Body of pancreas (tissue), 4 donors: Measurements from ENCODE around the gene DIAPH3. TPM values are rescaled to one million over a fixed set of nuclear protein-coding genes. Genes with fewer than 3 reads are reported as not detected.

Experiments used
- ATAC-seq: fragments of 150-250 bp; one replicate; pipeline ENCODE4 v1.9.1; 2016
- DNase-seq, 4 donors: peaks; one replicate each; pipeline ENCODE4 v3.0.0-alpha.2; 2019
- H3K27ac ChIP-seq, 4 donors: fragments of 200-600 bp; sonication (generic); 1 replicate in 3 of 4; 2 replicates in 1 of 4; pipeline versions ENCODE4 v1.5.1 to v1.6.1; 2016 to 2019; ENCODE audit warnings: mild to moderate bottlenecking in 1 of 4, mixed read lengths in 1 of 4, moderate library complexity in 1 of 4
- H3K27me3 ChIP-seq, 2 donors: fragments of 200-600 bp; sonication (generic); one replicate each; pipeline ENCODE4 v1.6.0; 2016; ENCODE audit warnings: mild to moderate bottlenecking in 1 of 2
- H3K36me3 ChIP-seq, 2 donors: fragments of 200-600 bp; sonication (generic); replicated peaks in 1 of 2; 2 replicates each; pipeline ENCODE4 v1.5.1; 2016; ENCODE audit warnings: low read depth in 2 of 2; ENCODE audit not compliant: insufficient read depth in 1 of 2
- H3K4me1 ChIP-seq: fragments of 200-600 bp; sonication (generic); one replicate; pipeline ENCODE4 v1.6.0; 2016
- H3K4me3 ChIP-seq, 2 donors: fragments of 200-600 bp; sonication (generic); 1 replicate in 1 of 2; 2 replicates in 1 of 2; pipeline ENCODE4 v1.5.1; 2016 to 2019
- H3K9me3 ChIP-seq, 3 donors: fragments of 200-600 bp; sonication (generic); 1 replicate in 2 of 3; 2 replicates in 1 of 3; pipeline ENCODE4 v1.5.1; 2016
- CTCF ChIP-seq, 7 experiments: fragments of 450-650 bp in 4 of 7; fragments of 200-600 bp in 3 of 7; sonication (generic) in 3 of 7; IDR thresholded peaks; one replicate each; pipeline ENCODE4 v1.5.1; 2016 to 2019; ENCODE audit warnings: antibody characterized with exemption in 7 of 7
- POLR2A ChIP-seq, 3 donors: fragments of 450-650 bp; IDR thresholded peaks; one replicate each; pipeline ENCODE4 v1.6.1; 2016; ENCODE audit warnings: antibody characterized with exemption in 3 of 3, mild to moderate bottlenecking in 2 of 3
- WGBS, 2 donors: methylation state at CpG; one replicate each; pipeline ENCODE4 v1.1.5; 2017; 5-methylcytosine and 5-hydroxymethylcytosine counted together
- intact Hi-C: fragments of 100-400 bp; cut with DNase I; formaldehyde crosslinking; loops from one replicate; pipeline ENCODE4 v1.15.1; 2023
- total RNA-seq, 2 donors: library from RNA; depleted of rRNA; stranded (reverse); fragments of >200 nt; gene quantifications; one replicate each; pipeline ENCODE4 v1.1.0, GENCODE V29; 2016

Gene DIAPH3
- total RNA-seq, 2 donors from 2014 or later, result 0.33 to 0.78 TPM

- no peaks in the 10 kb centered on the region for H3K9me3 ChIP-seq
- no peak overlapping the region for H3K27ac ChIP-seq
- WGBS, 2 donors, result 97 to 99% methylated on average over 2 of the region's 2 CpGs
- intact Hi-C loops, result no loop called here
- H3K4me3 ChIP-seq, result no peak overlapping the region
- ATAC-seq, result no peak
- H3K27me3 ChIP-seq, result no peaks in the 10 kb centered on the region
- H3K4me1 ChIP-seq, result no peaks in the 10 kb centered on the region
- no peak for DNase-seq
- TF ChIP-seq POLR2A (IDR thresholded peaks at IDR 0.05) (no peak), CTCF (IDR thresholded peaks at IDR 0.05) (no peak)
- H3K36me3 ChIP-seq, result no peaks in the 10 kb centered on the region
Observed at GRCh38 chr13:59793107-59793506, 370.6 kb downstream of the DIAPH3 start.

- intact Hi-C loops, result no loop called here
- no peak for TF ChIP-seq CTCF (IDR thresholded peaks at IDR 0.05)
- no peak for TF ChIP-seq POLR2A (IDR thresholded peaks at IDR 0.05)
Observed at GRCh38 chr13:59790626-59791025, 373.1 kb downstream of the DIAPH3 start.

GRCh38 chr13:59789558-59789957, 374.2 kb downstream of the DIAPH3 start:
- ATAC-seq (no peak), DNase-seq (no peak)
- H3K27me3 ChIP-seq, result no peaks in the 10 kb centered on the region
- TF ChIP-seq CTCF (IDR thresholded peaks at IDR 0.05), result no peak
- TF ChIP-seq POLR2A (IDR thresholded peaks at IDR 0.05), result no peak
- H3K27ac ChIP-seq, result no peak overlapping the region
- H3K36me3 ChIP-seq, result no peaks in the 10 kb centered on the region
- intact Hi-C loops, result no loop called here
- H3K9me3 ChIP-seq, result no peaks in the 10 kb centered on the region
- WGBS, 2 donors, result 86 to 88% methylated on average over 6 of the region's 6 CpGs
- no peak overlapping the region for H3K4me3 ChIP-seq
- no peaks in the 10 kb centered on the region for H3K4me1 ChIP-seq

More at GRCh38 chr13:59790626-59791025, 373.1 kb downstream of the DIAPH3 start:
- no peak overlapping the region for H3K4me3 ChIP-seq
- ATAC-seq (no peak), DNase-seq (no peak)
- H3K9me3 ChIP-seq, result no peaks in the 10 kb centered on the region
- H3K27me3 ChIP-seq, result no peaks in the 10 kb centered on the region
- 45 to 48% methylated on average over 2 of the region's 2 CpGs for WGBS, 2 donors
- H3K27ac ChIP-seq, result no peak overlapping the region
- no peaks in the 10 kb centered on the region for H3K4me1 ChIP-seq
- no peaks in the 10 kb centered on the region for H3K36me3 ChIP-seq

- no peaks in the 10 kb centered on the region for H3K4me1 ChIP-seq
- TF ChIP-seq POLR2A (IDR thresholded peaks at IDR 0.05) (no peak), CTCF (IDR thresholded peaks at IDR 0.05) (no peak)
- ATAC-seq (no peak), DNase-seq (no peak)
- intact Hi-C loops, result no loop called here
- H3K27me3 ChIP-seq, result no peaks in the 10 kb centered on the region
- no peaks in the 10 kb centered on the region for H3K36me3 ChIP-seq
- no peak overlapping the region for H3K27ac ChIP-seq
- H3K4me3 ChIP-seq, result no peak overlapping the region
- H3K9me3 ChIP-seq, result no peaks in the 10 kb centered on the region
Observed at GRCh38 chr13:59787679-59788078, 376.0 kb downstream of the DIAPH3 start.

- no peak for TF ChIP-seq POLR2A (IDR thresholded peaks at IDR 0.05)
- no peak for TF ChIP-seq CTCF (IDR thresholded peaks at IDR 0.05)
- intact Hi-C loops, result no loop called here
- no peaks in the 10 kb centered on the region for H3K36me3 ChIP-seq
- H3K27me3 ChIP-seq, result no peaks in the 10 kb centered on the region
- no peak overlapping the region for H3K4me3 ChIP-seq
- WGBS, 2 donors, result 81 to 83% methylated on average over 4 of the region's 4 CpGs
- no peaks in the 10 kb centered on the region for H3K9me3 ChIP-seq
- H3K27ac ChIP-seq, result no peak overlapping the region
- no peak for DNase-seq
- no peak for ATAC-seq
- no peaks in the 10 kb centered on the region for H3K4me1 ChIP-seq
Observed at GRCh38 chr13:59782696-59783095, 381.0 kb downstream of the DIAPH3 start.
